Stimulated activated CD4-positive, alpha-beta T cell treated with anti-CD3 and anti-CD28 coated beads, Interleukin-2, amount 100 ng/mL, for 48 hours (primary cell): Measurements from ENCODE around the gene PTPN2.
A peak's percentile ranks its signal among the peaks of the same experiment; 100 is the strongest.
"Not testable (repeated sequence)": the region's sequence is repeated elsewhere in the genome, so short reads cannot be mapped to it uniquely, and the experiment has no call there.

Source experiments
- DNase-seq, 2 donors: peaks; one replicate each; pipeline ENCODE4 v3.0.0-alpha.2; 2020

Gene PTPN2

GRCh38 chr18:12769644-12770440 lies 114.2 kb downstream of the PTPN2 start:
- no peak for DNase-seq

GRCh38 chr18:12769136-12769535 lies 114.9 kb downstream of the PTPN2 start:
- no peak for DNase-seq

- DNase-seq, result no peak
Observed at GRCh38 chr18:12768625-12769024, 115.4 kb downstream of the PTPN2 start.

- no peak for DNase-seq
Observed at GRCh38 chr18:12767580-12768155, 116.4 kb downstream of the PTPN2 start.

- DNase-seq, result no peak
Observed at GRCh38 chr18:12766986-12767433, 117.0 kb downstream of the PTPN2 start.

GRCh38 chr18:12765586-12765985 lies 118.5 kb downstream of the PTPN2 start:
- no peak for DNase-seq

- DNase-seq, result no peak
Observed at GRCh38 chr18:12765126-12765525, 118.9 kb downstream of the PTPN2 start.

GRCh38 chr18:12758566-12758965 lies 125.5 kb downstream of the PTPN2 start:
- DNase-seq, result not testable (repeated sequence)

- DNase-seq, result not testable (repeated sequence)
Observed at GRCh38 chr18:12756619-12757239, 127.3 kb downstream of the PTPN2 start.

GRCh38 chr18:12755606-12756005 lies 128.4 kb downstream of the PTPN2 start:
- not testable (repeated sequence) for DNase-seq

- DNase-seq, result no peak
Observed at GRCh38 chr18:12754511-12754910, 129.5 kb downstream of the PTPN2 start.

GRCh38 chr18:12751891-12752290 lies 132.1 kb downstream of the PTPN2 start:
- DNase-seq, result no peak

GRCh38 chr18:12751503-12751884 lies 132.5 kb downstream of the PTPN2 start:
- no peak for DNase-seq

GRCh38 chr18:12750715-12751502 lies 133.1 kb downstream of the PTPN2 start:
- DNase-seq, result no peak

GRCh38 chr18:12750076-12750714 lies 133.8 kb downstream of the PTPN2 start:
- DNase-seq, result peak in 1 of 2 donors; percentile 6

- no peak for DNase-seq
Observed at GRCh38 chr18:12749121-12749520, 134.9 kb downstream of the PTPN2 start.

- no peak for DNase-seq
Observed at GRCh38 chr18:12748671-12749070, 135.4 kb downstream of the PTPN2 start.

- no peak for DNase-seq
Observed at GRCh38 chr18:12747530-12748315, 136.3 kb downstream of the PTPN2 start.

GRCh38 chr18:12745095-12745795 lies 138.8 kb downstream of the PTPN2 start:
- DNase-seq, result no peak

- no peak for DNase-seq
Observed at GRCh38 chr18:12744103-12744502, 139.9 kb downstream of the PTPN2 start.

GRCh38 chr18:12742453-12742852 lies 141.6 kb downstream of the PTPN2 start:
- no peak for DNase-seq
